ENCODE data around the gene PAX3.
A peak's percentile ranks its signal among the peaks of the same experiment; 100 is the strongest.

PAX3 gene

GRCh38 chr2:222303828-222304736, 5.3 kb upstream of the PAX3 start:
- H3K27me3 ChIP-seq (replicated peaks; ENCODE audit: control insufficient read depth, insufficient read depth, low read length, poor library complexity, severe bottlenecking): peaks cover 85% of the 10 kb centered on the region
- peaks cover 19% of the 10 kb centered on the region for H3K4me1 ChIP-seq (ENCODE audit: control insufficient read depth, insufficient read depth, low read length, poor library complexity, severe bottlenecking)
- peak overlapping the region; percentile 45 for H3K4me3 ChIP-seq (ENCODE audit: insufficient read depth, low read depth, low read length, poor library complexity, severe bottlenecking)
- H3K36me3 ChIP-seq (ENCODE audit: control insufficient read depth, insufficient read depth, low read length): no peaks in the 10 kb centered on the region
- DNase-seq: no peak
- no peaks in the 10 kb centered on the region for H3K9me3 ChIP-seq (ENCODE audit: control insufficient read depth, low read length)
- no peak overlapping the region for H3K27ac ChIP-seq (ENCODE audit: insufficient read depth, low read length, poor library complexity, severe bottlenecking)

- H3K27ac ChIP-seq (ENCODE audit: insufficient read depth, low read length, poor library complexity, severe bottlenecking): no peak overlapping the region
- peaks cover 19% of the 10 kb centered on the region for H3K4me1 ChIP-seq (ENCODE audit: control insufficient read depth, insufficient read depth, low read length, poor library complexity, severe bottlenecking)
- no peaks in the 10 kb centered on the region for H3K9me3 ChIP-seq (ENCODE audit: control insufficient read depth, low read length)
- H3K36me3 ChIP-seq (ENCODE audit: control insufficient read depth, insufficient read depth, low read length): no peaks in the 10 kb centered on the region
- DNase-seq: no peak
- H3K27me3 ChIP-seq (replicated peaks; ENCODE audit: control insufficient read depth, insufficient read depth, low read length, poor library complexity, severe bottlenecking): peaks cover 89% of the 10 kb centered on the region
- no peak overlapping the region for H3K4me3 ChIP-seq (ENCODE audit: insufficient read depth, low read depth, low read length, poor library complexity, severe bottlenecking)
These were observed 4.4 kb upstream of the PAX3 start for GRCh38 chr2:222303045-222303827.

- DNase-seq: no peak
- Histone ChIP-seq H3K4me3 (ENCODE audit: insufficient read depth, low read depth, low read length, poor library complexity, severe bottlenecking) (no peak overlapping the region), H3K27me3 (replicated peaks; ENCODE audit: control insufficient read depth, insufficient read depth, low read length, poor library complexity, severe bottlenecking) (peaks cover 91% of the 10 kb centered on the region), H3K36me3 (ENCODE audit: control insufficient read depth, insufficient read depth, low read length) (no peaks in the 10 kb centered on the region), H3K4me1 (ENCODE audit: control insufficient read depth, insufficient read depth, low read length, poor library complexity, severe bottlenecking) (peaks cover 23% of the 10 kb centered on the region), H3K9me3 (ENCODE audit: control insufficient read depth, low read length) (no peaks in the 10 kb centered on the region), H3K27ac (ENCODE audit: insufficient read depth, low read length, poor library complexity, severe bottlenecking) (no peak overlapping the region)
These were observed 3.6 kb upstream of the PAX3 start for GRCh38 chr2:222302178-222303018.

- no peaks in the 10 kb centered on the region for H3K36me3 ChIP-seq (ENCODE audit: control insufficient read depth, insufficient read depth, low read length)
- no peak for DNase-seq
- H3K4me3 ChIP-seq (ENCODE audit: insufficient read depth, low read depth, low read length, poor library complexity, severe bottlenecking): no peak overlapping the region
- H3K27me3 ChIP-seq (replicated peaks; ENCODE audit: control insufficient read depth, insufficient read depth, low read length, poor library complexity, severe bottlenecking): peaks cover 93% of the 10 kb centered on the region
- no peaks in the 10 kb centered on the region for H3K9me3 ChIP-seq (ENCODE audit: control insufficient read depth, low read length)
- peaks cover 26% of the 10 kb centered on the region for H3K4me1 ChIP-seq (ENCODE audit: control insufficient read depth, insufficient read depth, low read length, poor library complexity, severe bottlenecking)
- H3K27ac ChIP-seq (ENCODE audit: insufficient read depth, low read length, poor library complexity, severe bottlenecking): no peak overlapping the region
These were observed 3.0 kb upstream of the PAX3 start for GRCh38 chr2:222301796-222302118.

- H3K27me3 ChIP-seq (replicated peaks; ENCODE audit: control insufficient read depth, insufficient read depth, low read length, poor library complexity, severe bottlenecking): peaks cover 93% of the 10 kb centered on the region
- peaks cover 27% of the 10 kb centered on the region for H3K4me1 ChIP-seq (ENCODE audit: control insufficient read depth, insufficient read depth, low read length, poor library complexity, severe bottlenecking)
These were observed 2.4 kb upstream of the PAX3 start for GRCh38 chr2:222301053-222301795.

GRCh38 chr2:222300726-222301052, 1.9 kb upstream of the PAX3 start:
- Histone ChIP-seq H3K4me3 (ENCODE audit: insufficient read depth, low read depth, low read length, poor library complexity, severe bottlenecking) (no peak overlapping the region), H3K27me3 (replicated peaks; ENCODE audit: control insufficient read depth, insufficient read depth, low read length, poor library complexity, severe bottlenecking) (peaks cover 93% of the 10 kb centered on the region), H3K9me3 (ENCODE audit: control insufficient read depth, low read length) (no peaks in the 10 kb centered on the region), H3K36me3 (ENCODE audit: control insufficient read depth, insufficient read depth, low read length) (no peaks in the 10 kb centered on the region), H3K27ac (ENCODE audit: insufficient read depth, low read length, poor library complexity, severe bottlenecking) (no peak overlapping the region), H3K4me1 (ENCODE audit: control insufficient read depth, insufficient read depth, low read length, poor library complexity, severe bottlenecking) (peaks cover 22% of the 10 kb centered on the region)
- no peak for DNase-seq

More at GRCh38 chr2:222301053-222301795, 2.4 kb upstream of the PAX3 start:
- Histone ChIP-seq H3K27ac (ENCODE audit: insufficient read depth, low read length, poor library complexity, severe bottlenecking) (no peak overlapping the region), H3K4me3 (ENCODE audit: insufficient read depth, low read depth, low read length, poor library complexity, severe bottlenecking) (no peak overlapping the region), H3K9me3 (ENCODE audit: control insufficient read depth, low read length) (no peaks in the 10 kb centered on the region), H3K36me3 (ENCODE audit: control insufficient read depth, insufficient read depth, low read length) (no peaks in the 10 kb centered on the region)
- no peak for DNase-seq

DNA sequence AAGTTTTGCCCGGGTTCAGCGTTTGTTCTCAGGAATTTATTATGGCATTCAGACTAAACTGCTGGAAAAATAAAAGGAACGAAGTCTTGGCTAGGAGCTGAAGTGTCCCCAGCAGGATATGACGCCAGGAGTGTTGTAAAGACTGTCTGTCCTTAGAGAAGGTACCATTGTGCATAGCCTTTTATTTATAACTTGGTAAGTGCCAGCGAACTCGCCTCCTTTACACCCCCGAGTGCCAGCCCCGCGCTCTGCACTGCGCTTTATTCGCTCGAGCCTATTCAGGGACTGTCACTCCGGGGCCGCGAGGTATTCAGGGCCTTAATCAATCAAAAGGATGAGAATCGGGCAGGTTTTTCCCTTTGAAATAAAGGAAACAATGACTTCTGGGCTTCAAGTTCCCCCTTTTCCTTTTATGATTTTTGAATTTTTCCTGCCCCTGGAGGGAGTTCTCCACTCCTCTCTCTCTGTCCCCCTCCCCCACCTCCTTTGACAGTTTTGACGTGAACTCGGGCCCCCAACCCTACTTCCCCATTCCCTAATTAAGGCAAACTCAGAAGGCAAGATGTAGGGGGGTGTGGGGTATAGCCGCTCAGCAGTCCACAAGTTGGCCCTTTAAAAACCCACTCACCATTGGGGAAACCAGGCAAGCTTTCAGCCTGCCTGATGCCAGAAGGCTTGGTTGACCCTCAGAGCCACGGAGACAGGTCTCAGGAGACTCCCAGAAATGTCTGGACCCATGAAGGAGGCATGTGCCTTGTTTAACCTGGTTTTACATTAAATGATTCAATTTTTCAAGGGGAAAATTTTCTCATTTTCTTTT, 1.3 kb upstream of the PAX3 start:
- no peaks in the 10 kb centered on the region for H3K9me3 ChIP-seq (ENCODE audit: control insufficient read depth, low read length)
- DNase-seq: no peak
- no peak overlapping the region for H3K27ac ChIP-seq (ENCODE audit: insufficient read depth, low read length, poor library complexity, severe bottlenecking)
- H3K4me1 ChIP-seq (ENCODE audit: control insufficient read depth, insufficient read depth, low read length, poor library complexity, severe bottlenecking): peaks cover 20% of the 10 kb centered on the region
- H3K27me3 ChIP-seq (replicated peaks; ENCODE audit: control insufficient read depth, insufficient read depth, low read length, poor library complexity, severe bottlenecking): peaks cover 93% of the 10 kb centered on the region
- H3K4me3 ChIP-seq (ENCODE audit: insufficient read depth, low read depth, low read length, poor library complexity, severe bottlenecking): no peak overlapping the region
- no peaks in the 10 kb centered on the region for H3K36me3 ChIP-seq (ENCODE audit: control insufficient read depth, insufficient read depth, low read length)

GRCh38 chr2:222298001-222298310, 842 bp downstream of the PAX3 start:
- Histone ChIP-seq H3K4me3 (ENCODE audit: insufficient read depth, low read depth, low read length, poor library complexity, severe bottlenecking) (no peak overlapping the region), H3K27ac (ENCODE audit: insufficient read depth, low read length, poor library complexity, severe bottlenecking) (no peak overlapping the region), H3K27me3 (replicated peaks; ENCODE audit: control insufficient read depth, insufficient read depth, low read length, poor library complexity, severe bottlenecking) (peaks cover 86% of the 10 kb centered on the region), H3K9me3 (ENCODE audit: control insufficient read depth, low read length) (no peaks in the 10 kb centered on the region), H3K36me3 (ENCODE audit: control insufficient read depth, insufficient read depth, low read length) (no peaks in the 10 kb centered on the region), H3K4me1 (ENCODE audit: control insufficient read depth, insufficient read depth, low read length, poor library complexity, severe bottlenecking) (peaks cover 17% of the 10 kb centered on the region)
- DNase-seq: no peak

GRCh38 chr2:222297600-222297935, 1.2 kb downstream of the PAX3 start:
- Histone ChIP-seq H3K4me1 (ENCODE audit: control insufficient read depth, insufficient read depth, low read length, poor library complexity, severe bottlenecking) (peaks cover 17% of the 10 kb centered on the region), H3K27me3 (replicated peaks; ENCODE audit: control insufficient read depth, insufficient read depth, low read length, poor library complexity, severe bottlenecking) (peaks cover 82% of the 10 kb centered on the region), H3K9me3 (ENCODE audit: control insufficient read depth, low read length) (no peaks in the 10 kb centered on the region), H3K27ac (ENCODE audit: insufficient read depth, low read length, poor library complexity, severe bottlenecking) (no peak overlapping the region), H3K36me3 (ENCODE audit: control insufficient read depth, insufficient read depth, low read length) (no peaks in the 10 kb centered on the region), H3K4me3 (ENCODE audit: insufficient read depth, low read depth, low read length, poor library complexity, severe bottlenecking) (no peak overlapping the region)
- DNase-seq: no peak
